GM12891 (cell line): ENCODE measurements around the gene BLCAP.
A peak's percentile ranks its signal among the peaks of the same experiment; 100 is the strongest.

Experiments used
- DNase-seq: peaks from one replicate; pipeline ENCODE4 v3.0.0; 2011; ENCODE audit warnings: low spot score; ENCODE audit not compliant: insufficient read length
- FAIRE-seq: peaks from 2 replicates; lab custom pipeline; 2011; peaks lifted over from hg19 to GRCh38; lab: Jason Lieb, UNC
- PAX5 ChIP-seq: IDR thresholded peaks from 2 replicates; pipeline ENCODE4 v1.6.1; 2011; ENCODE audit warnings: low read length, moderate library complexity, mild to moderate bottlenecking; ENCODE audit not compliant: insufficient read depth, severe bottlenecking
- POLR2A ChIP-seq: IDR thresholded peaks from 2 replicates; pipeline ENCODE4 v1.6.1; 2011; ENCODE audit warnings: low read depth, low read length, control low read depth
- POLR2AphosphoS5 ChIP-seq: IDR thresholded peaks from 2 replicates; pipeline ENCODE4 v1.6.1; 2011; ENCODE audit warnings: low read depth, low read length, control low read depth
- POU2F2 ChIP-seq: IDR thresholded peaks from 2 replicates; pipeline ENCODE4 v1.6.1; 2011; ENCODE audit warnings: low read depth, mild to moderate bottlenecking, control low read depth, low read length, moderate library complexity
- SPI1 ChIP-seq: IDR thresholded peaks from 2 replicates; pipeline ENCODE4 v1.6.1; 2011; ENCODE audit warnings: low read depth, low read length, control low read depth
- TAF1 ChIP-seq: IDR thresholded peaks from 2 replicates; pipeline ENCODE4 v1.6.1; 2011; ENCODE audit warnings: low read depth, low read length, control low read depth

BLCAP gene

DNA sequence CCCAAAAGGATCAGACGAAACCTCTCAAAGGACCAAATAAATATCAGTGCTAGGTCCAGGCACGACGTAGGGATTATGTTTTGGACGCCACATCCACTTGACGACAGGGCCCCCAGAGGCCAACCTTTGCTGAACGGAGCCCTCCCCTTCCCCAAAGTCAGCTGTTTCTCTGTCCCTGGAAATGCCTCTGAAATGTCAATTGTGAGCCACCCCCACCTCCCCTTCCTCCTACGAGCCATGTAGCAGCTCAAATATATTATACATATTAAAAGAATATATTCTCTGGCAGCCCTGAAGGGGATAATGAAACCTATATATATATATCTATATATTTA, 39.6 kb upstream of the BLCAP start:
- no peak for TF ChIP-seq PAX5
- FAIRE-seq (no peak), DNase-seq (no peak)

DNA sequence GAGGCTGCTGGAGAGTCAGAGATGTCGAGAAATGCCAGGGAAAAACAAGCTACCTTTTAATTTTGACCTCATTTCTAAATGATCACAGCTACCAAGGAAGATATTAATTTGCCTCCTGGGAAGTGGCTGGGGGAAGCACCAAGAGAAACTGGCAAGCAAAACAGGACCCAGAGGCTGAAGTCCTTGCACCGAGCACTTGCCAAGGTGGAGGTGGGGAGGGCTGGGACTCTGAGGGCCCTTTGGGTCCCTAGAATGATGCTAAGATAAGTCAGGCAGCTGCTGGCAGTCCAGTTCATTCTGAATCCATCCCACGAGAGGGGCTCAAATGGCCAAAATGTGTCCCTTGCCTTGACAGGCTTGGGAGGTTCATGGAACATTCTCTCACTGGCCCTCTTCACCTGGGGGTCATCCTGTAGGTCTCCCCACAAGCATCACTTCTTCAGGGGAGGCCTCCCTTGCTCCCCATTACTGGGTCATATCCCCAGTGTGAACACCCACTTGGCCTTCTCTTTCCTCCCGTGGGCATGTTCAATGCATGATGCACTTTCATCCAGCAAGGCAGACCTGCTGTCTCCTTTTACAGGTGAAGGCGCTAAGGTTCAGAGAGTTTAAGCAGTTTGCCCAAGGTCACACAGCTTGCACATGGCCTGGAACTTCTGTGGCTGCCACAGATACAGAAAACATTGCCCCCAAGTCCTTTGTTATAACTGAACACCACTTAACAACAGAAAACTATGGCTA, 39.1 kb upstream of the BLCAP start:
- TF ChIP-seq POU2F2, result no peak
- TF ChIP-seq POLR2A, result no peak
- TF ChIP-seq PAX5, result no peak
- TF ChIP-seq SPI1, result no peak
- no peak for TF ChIP-seq POLR2AphosphoS5
- no peak for TF ChIP-seq TAF1
- FAIRE-seq, result no peak
- no peak for DNase-seq

DNA sequence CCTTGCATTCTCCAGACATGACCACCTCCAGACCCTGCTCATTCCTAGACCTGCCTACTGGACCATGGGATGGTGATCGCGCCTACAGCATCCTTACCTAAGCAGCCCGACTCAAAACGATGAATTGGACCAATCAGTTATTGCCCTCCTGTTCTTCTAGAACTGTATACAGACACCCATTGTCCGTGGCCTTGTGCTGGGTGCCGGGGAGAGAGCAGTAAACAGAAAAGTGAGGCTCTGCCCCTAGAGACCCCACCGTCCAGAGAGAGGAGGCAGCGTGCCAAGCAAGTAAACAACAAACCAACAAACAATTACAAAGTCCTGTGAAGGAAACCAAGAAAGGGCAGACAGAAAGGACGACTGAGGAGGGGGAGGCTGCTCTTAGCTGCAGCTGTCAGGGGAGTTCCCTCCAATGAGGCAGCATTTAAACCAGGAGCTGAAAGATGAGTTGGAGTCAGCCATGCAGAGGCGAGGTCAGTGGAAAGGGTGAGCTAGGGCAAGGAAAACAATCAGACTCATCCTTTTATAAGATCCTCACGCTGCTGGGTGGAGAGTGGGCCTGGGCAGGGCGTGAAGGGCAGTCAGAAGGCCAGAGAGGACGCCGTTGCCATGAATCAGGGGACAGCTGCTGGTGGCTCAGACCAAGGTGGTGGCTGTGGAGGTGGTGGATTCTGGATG, 37.6 kb upstream of the BLCAP start:
- TF ChIP-seq POLR2A (no peak), SPI1 (no peak), POLR2AphosphoS5 (no peak), POU2F2 (no peak), PAX5 (no peak), TAF1 (no peak)
- DNase-seq (no peak), FAIRE-seq (no peak)

DNA sequence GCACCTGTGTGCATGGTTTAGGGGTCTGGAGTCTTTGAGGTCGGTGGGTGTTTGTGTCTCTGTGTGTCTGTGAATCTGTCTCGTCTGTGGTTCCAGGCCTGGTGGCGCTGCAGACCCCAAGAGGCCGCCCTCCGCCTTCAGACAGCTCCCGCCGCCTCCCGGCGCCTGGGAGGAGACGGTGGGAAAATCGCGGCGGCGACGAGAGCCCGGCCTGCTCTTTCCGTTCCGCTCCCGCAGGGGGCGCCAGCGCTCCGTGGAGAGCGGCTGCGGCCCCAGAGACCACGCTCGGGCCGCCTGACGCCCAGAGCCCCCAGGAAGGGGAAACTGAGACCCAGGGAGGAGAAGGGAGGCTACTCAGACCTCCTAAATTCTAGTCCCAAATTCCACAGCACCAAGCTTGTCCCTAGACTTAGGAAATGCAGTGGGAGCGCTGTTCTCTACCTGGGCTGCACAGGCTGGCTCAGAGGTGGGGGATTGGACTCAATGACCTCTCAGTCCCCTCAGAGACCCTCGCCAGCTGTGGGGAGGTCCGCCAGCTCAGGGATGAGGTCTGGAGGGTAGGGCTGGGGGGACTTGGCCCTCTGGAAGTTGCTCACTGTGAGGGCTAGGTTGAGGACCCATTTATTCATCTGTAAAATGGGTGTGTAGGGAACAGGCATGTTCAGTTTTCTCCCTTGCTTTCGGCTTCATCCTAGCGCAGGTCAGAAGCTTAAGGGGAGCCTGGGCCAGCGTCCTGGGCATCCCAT, 36.9 kb upstream of the BLCAP start:
- FAIRE-seq (peak; percentile 59), DNase-seq (peak; percentile 77)
- TF ChIP-seq POU2F2, result no peak

DNA sequence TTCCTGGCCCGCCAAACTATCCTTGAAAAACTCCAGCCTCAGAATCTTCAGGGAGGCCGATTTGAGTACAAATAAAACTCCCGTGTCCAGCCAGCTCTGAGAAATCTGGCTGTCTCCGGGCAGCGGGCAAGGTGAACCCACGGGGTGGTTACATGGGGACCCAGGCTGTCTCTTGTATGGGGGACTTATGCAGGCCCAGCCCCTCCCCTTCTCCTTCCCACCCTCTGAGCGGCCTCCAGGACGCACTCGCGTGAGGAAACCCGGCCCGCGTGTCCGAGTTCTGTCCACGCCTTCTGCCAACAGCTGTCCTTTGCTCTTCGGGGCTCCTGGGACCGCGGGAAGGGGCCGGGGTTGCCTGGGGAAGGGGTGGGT, 36.3 kb upstream of the BLCAP start:
- DNase-seq (no peak), FAIRE-seq (no peak)
- TF ChIP-seq POLR2A, result no peak
- no peak for TF ChIP-seq PAX5
- TF ChIP-seq TAF1, result no peak
- no peak for TF ChIP-seq POU2F2
- TF ChIP-seq POLR2AphosphoS5, result no peak
- no peak for TF ChIP-seq SPI1

DNA sequence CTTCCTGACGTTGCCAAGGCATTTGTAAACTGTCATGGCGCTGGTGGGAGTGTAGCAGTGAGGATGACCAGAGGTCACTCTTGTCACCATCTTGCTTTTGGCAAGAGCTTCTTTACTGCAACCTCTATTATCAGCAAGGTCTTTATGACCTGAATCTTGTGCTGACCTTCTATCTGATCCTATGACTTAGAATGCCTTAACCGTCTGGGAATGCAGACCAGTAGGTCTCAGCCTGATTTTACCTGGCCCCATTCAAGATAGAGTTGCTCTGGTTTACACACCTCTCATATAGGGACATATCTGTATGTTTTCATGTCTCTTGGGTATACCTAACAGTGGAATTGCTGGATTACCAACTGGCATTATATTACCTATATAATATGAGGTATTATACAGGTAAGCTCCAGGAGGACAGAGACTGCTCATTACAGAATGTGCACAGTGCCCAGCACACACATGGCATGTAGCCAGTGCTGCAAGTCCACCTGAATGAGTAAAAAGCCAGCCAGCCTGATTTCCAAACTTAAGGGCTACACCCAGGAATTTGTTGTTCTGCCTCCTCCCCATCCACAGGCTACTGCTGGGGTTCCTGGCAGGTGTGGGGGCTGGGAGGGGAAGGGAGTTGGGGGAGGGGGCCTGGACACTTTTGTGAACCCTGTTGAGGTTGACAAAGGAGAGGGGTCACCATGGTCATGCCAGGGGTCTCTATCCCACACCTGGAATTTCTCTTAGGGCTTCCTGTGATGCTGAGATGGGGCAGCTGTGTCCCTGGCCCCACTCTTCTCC, 35.2 kb upstream of the BLCAP start:
- DNase-seq (no peak), FAIRE-seq (no peak)
- TF ChIP-seq POLR2A (no peak), SPI1 (no peak), POU2F2 (no peak), POLR2AphosphoS5 (no peak), PAX5 (no peak), TAF1 (no peak)

DNA sequence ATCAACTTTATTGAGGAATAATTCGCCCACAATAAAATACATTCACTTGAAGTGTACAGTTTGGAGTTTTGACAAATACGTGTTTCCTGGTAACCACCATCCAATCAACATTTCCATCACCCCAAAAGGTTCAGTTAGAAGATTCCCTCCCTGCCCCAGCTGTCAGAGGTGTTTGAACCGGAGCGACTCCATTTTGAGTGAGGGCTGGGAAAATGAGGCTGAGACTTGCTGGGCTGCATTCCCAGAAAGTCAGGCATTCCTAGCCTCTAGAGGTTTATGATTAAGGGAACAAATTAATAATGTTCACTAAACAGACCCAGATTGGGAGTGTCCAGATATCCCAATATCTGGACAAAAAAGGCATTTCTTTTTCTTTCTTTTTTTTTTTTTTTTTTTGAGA, 33.0 kb upstream of the BLCAP start:
- no peak for FAIRE-seq
- DNase-seq, result no peak
- no peak for TF ChIP-seq SPI1
- no peak for TF ChIP-seq PAX5
- no peak for TF ChIP-seq POLR2A
- no peak for TF ChIP-seq POLR2AphosphoS5
- TF ChIP-seq TAF1, result no peak
- TF ChIP-seq POU2F2, result no peak

DNA sequence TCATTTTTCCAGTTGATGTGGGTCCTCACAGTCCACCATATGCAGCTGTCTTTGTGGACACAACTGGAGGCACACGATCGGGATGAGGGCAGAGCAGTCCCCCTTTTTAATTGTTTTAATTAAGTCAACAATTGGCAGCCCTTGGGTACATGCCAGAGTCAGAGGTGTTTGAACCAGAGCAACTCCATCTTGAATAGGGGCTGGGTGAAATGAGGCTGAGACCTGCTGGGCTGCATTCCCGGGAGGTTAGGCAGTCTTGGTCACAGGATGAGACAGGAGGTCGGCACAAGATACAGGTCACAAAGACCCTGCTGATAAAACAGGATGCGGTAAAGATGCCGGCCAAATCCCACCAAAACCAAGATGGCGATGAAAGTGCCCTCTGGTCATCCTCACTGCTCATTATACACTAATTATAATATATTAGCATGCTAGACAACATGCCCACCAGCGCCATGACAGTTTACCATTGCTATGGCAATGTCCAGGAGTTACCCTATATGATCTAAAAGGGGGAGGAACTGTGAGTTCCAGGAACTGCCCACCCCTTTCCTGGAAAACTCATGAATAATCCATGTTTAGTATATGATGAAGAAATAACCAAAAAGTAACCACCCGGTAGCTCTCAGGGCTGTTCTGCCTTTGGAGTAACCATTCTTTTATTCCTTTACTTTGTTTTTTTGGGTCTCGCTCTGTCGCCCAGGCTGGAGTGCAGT, 31.8 kb upstream of the BLCAP start:
- no peak for FAIRE-seq
- no peak for DNase-seq
- TF ChIP-seq SPI1, result no peak
- TF ChIP-seq TAF1, result no peak
- no peak for TF ChIP-seq POU2F2
- no peak for TF ChIP-seq POLR2A
- TF ChIP-seq PAX5, result no peak
- TF ChIP-seq POLR2AphosphoS5, result no peak

DNA sequence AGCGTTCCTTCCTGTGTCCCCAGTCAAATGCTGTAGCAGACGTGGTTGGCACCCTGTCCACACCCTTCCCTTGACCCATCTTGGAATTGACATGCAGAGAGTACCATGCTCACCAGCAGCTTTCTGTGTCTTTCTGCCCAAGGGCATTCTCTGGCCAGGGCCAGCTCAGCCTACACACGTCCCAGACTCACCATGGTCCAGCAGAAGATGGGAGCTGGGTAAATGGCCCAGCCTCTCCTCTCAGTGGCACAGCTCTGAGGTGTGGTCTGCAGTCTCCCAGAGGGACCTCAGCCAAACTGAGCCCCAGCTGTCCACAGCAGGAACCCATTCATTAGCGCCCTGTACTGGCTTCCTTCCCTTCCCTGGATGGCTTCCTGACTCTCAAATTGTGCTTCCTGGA, 31.1 kb upstream of the BLCAP start:
- TF ChIP-seq TAF1 (no peak), POLR2AphosphoS5 (no peak), SPI1 (no peak), POLR2A (no peak), POU2F2 (no peak), PAX5 (no peak)
- DNase-seq (no peak), FAIRE-seq (no peak)
